GM12865 (cell line): ENCODE data around the gene MAMDC2.

Experiments used
- DNase-seq: peaks from one replicate; pipeline ENCODE4 v3.0.0; 2010; ENCODE audit warnings: low read depth
- H3K4me3 ChIP-seq: 2 replicates; pipeline ENCODE4 v1.5.1; 2011; ENCODE audit warnings: mild to moderate bottlenecking, low read depth, low read length, control low read depth
- CTCF ChIP-seq: IDR thresholded peaks from 2 replicates; pipeline ENCODE4 v1.5.1; 2011; ENCODE audit warnings: low read length, control low read depth, low read depth, inconsistent platforms; ENCODE audit not compliant: insufficient read depth; ENCODE audit errors: missing control alignments

Gene MAMDC2

GRCh38 chr9:70020217-70020616, 23.4 kb upstream of the MAMDC2 start:
- H3K4me3 ChIP-seq, result no peak overlapping the region
- no peak for TF ChIP-seq CTCF
- DNase-seq, result no peak

- no peak for DNase-seq
- TF ChIP-seq CTCF, result no peak
- H3K4me3 ChIP-seq, result no peak overlapping the region
Measured at GRCh38 chr9:70020991-70021571, 22.6 kb upstream of the MAMDC2 start.

GRCh38 chr9:70028287-70028686, 15.4 kb upstream of the MAMDC2 start:
- no peak overlapping the region for H3K4me3 ChIP-seq
- no peak for TF ChIP-seq CTCF
- DNase-seq, result no peak

GRCh38 chr9:70030156-70030555, 13.5 kb upstream of the MAMDC2 start:
- no peak for DNase-seq
- TF ChIP-seq CTCF, result no peak
- no peak overlapping the region for H3K4me3 ChIP-seq

GRCh38 chr9:70031141-70031545, 12.5 kb upstream of the MAMDC2 start:
- no peak for TF ChIP-seq CTCF

GRCh38 chr9:70034271-70034711, 9.4 kb upstream of the MAMDC2 start:
- no peak overlapping the region for H3K4me3 ChIP-seq
- no peak for TF ChIP-seq CTCF
- DNase-seq, result no peak

More at GRCh38 chr9:70031141-70031545, 12.5 kb upstream of the MAMDC2 start:
- no peak for DNase-seq
- no peak overlapping the region for H3K4me3 ChIP-seq

GRCh38 chr9:70035691-70036090, 8.0 kb upstream of the MAMDC2 start:
- no peak overlapping the region for H3K4me3 ChIP-seq
- TF ChIP-seq CTCF, result no peak
- DNase-seq, result no peak
